HCT116 (cell line): ENCODE measurements around the gene KANK4. TPM values are rescaled to one million over a fixed set of nuclear protein-coding genes. Genes with fewer than 3 reads are reported as not detected.

Experiments
- ATAC-seq: fragments of 200-7000 bp; cut with Tn5 transposase; 2 replicates; pipeline ENCODE4 v1.9.1; 2020; ENCODE audit warnings: mild to moderate bottlenecking, moderate library complexity
- BruUV-seq: library from RNA; stranded (reverse); fragments of 400-500 nt; replicated peaks from 2 replicates; lab custom pipeline; 2021; lab: Mats Ljungman, UMichigan
- CTCF ChIA-PET: fragments of 300-600 bp; sonication (Branson Sonifier 250); formaldehyde crosslinking; loops from one replicate; lab custom pipeline; 2021; ENCODE audit warnings: antibody characterized with exemption; lab: Charles Lee
- POLR2A ChIA-PET: fragments of 300-600, 350-600 bp; sonication (Branson Sonifier 250); formaldehyde crosslinking; loops from one replicate; lab custom pipeline; 2021; ENCODE audit warnings: antibody characterized with exemption; lab: Charles Lee
- RAD21 ChIA-PET, 2 experiments: fragments of 300-600 bp; sonication (Branson Sonifier 250); formaldehyde crosslinking; loops; one replicate each; lab custom pipeline; 2023; ENCODE audit warnings: low total read pairs in 2 of 2; ENCODE audit not compliant: uncharacterized antibody in 2 of 2, unreplicated experiment in 2 of 2, low non-redundant PET in 1 of 2; lab: Charles Lee
- DNase-seq: peaks from one replicate; pipeline ENCODE4 v3.0.0-alpha.2; 2010; ENCODE audit warnings: low read depth, low spot score
- H2AFZ ChIP-seq: fragments of 200-600 bp; shearing (Covaris generic), sonication (generic); 2 replicates; pipeline ENCODE4 v1.6.1; 2017; ENCODE audit warnings: low read depth, mixed run types, mixed read lengths, antibody characterized with exemption, low read length; ENCODE audit not compliant: poor library complexity, severe bottlenecking
- H3K27ac ChIP-seq: 2 replicates; pipeline ENCODE4 v1.5.1; 2012; ENCODE audit warnings: low read depth, low read length
- H3K27me3 ChIP-seq: fragments of 200-600 bp; sonication (generic); 2 replicates; pipeline ENCODE4 v1.6.1; 2016; ENCODE audit warnings: mixed run types, low read length, mixed read lengths; ENCODE audit not compliant: insufficient read depth
- H3K36me3 ChIP-seq, 2 experiments: fragments of 200-500 bp in 1 of 2; fragments of 200-600 bp in 1 of 2; sonication (Bioruptor generic) in 1 of 2; sonication (generic) in 1 of 2; 2 replicates each; pipeline versions ENCODE4 v1.5.1 to v1.6.1; 2014 to 2016; ENCODE audit warnings: low read length in 2 of 2, inconsistent platforms in 1 of 2, mixed read lengths in 1 of 2, mixed run types in 1 of 2; ENCODE audit not compliant: insufficient read depth in 2 of 2, control insufficient read depth in 1 of 2
- H3K4me1 ChIP-seq, 2 experiments: fragments of 200-600 bp in 1 of 2; sonication (generic) in 1 of 2; 2 replicates each; pipeline versions ENCODE4 v1.5.1 to v1.6.1; 2012 to 2017; ENCODE audit warnings: low read length in 2 of 2, inconsistent platforms in 1 of 2, mild to moderate bottlenecking in 1 of 2, mixed read lengths in 1 of 2, mixed run types in 1 of 2, moderate library complexity in 1 of 2; ENCODE audit not compliant: insufficient read depth in 2 of 2, control insufficient read depth in 1 of 2
- H3K4me2 ChIP-seq: fragments of 200-600 bp; sonication (generic); 2 replicates; pipeline ENCODE4 v1.6.1; 2017; ENCODE audit warnings: mixed run types, low read length, mixed read lengths
- H3K4me3 ChIP-seq, 2 experiments: fragments of 200-600 bp in 1 of 2; sonication (generic) in 1 of 2; replicated peaks in 1 of 2; 2 replicates each; pipeline ENCODE4 v1.5.1; 2011 to 2016; ENCODE audit warnings: low read length in 2 of 2, control low read depth in 1 of 2, low read depth in 1 of 2, mild to moderate bottlenecking in 1 of 2, mixed read lengths in 1 of 2, mixed run types in 1 of 2
- H3K79me2 ChIP-seq: fragments of 200-600 bp; sonication (generic); 2 replicates; pipeline ENCODE4 v1.6.1; 2017; ENCODE audit warnings: mild to moderate bottlenecking, mixed run types, low read length, moderate library complexity, mixed read lengths; ENCODE audit not compliant: insufficient read depth
- H3K9ac ChIP-seq: fragments of 200-600 bp; sonication (generic); 2 replicates; pipeline ENCODE4 v1.6.1; 2016; ENCODE audit warnings: low read length, mixed read lengths
- H3K9me2 ChIP-seq: fragments of 200-600 bp; sonication (generic), shearing (Covaris generic); 2 replicates; pipeline ENCODE4 v1.6.1; 2017; ENCODE audit warnings: mixed run types, mild to moderate bottlenecking, moderate library complexity; ENCODE audit not compliant: insufficient read depth
- H3K9me3 ChIP-seq, 2 experiments: fragments of 200-500 bp in 1 of 2; fragments of 200-600 bp in 1 of 2; sonication (Bioruptor generic) in 1 of 2; sonication (generic) in 1 of 2; 2 replicates each; pipeline ENCODE4 v1.6.1; 2014 to 2017; ENCODE audit warnings: low read length in 2 of 2, mixed read lengths in 2 of 2, inconsistent platforms in 1 of 2, low read depth in 1 of 2, mild to moderate bottlenecking in 1 of 2, mixed run types in 1 of 2, moderate library complexity in 1 of 2; ENCODE audit not compliant: control insufficient read depth in 1 of 2, insufficient read depth in 1 of 2
- H4K20me1 ChIP-seq: fragments of 200-600 bp; sonication (generic), shearing (Covaris generic); 2 replicates; pipeline ENCODE4 v1.6.1; 2017; ENCODE audit warnings: mixed run types, mild to moderate bottlenecking, moderate library complexity; ENCODE audit not compliant: insufficient read depth
- EGR1 ChIP-seq: IDR thresholded peaks from 2 replicates; pipeline ENCODE4 v1.6.1; 2012; ENCODE audit warnings: low read depth
- ELF1 ChIP-seq: IDR thresholded peaks from 2 replicates; pipeline ENCODE4 v1.6.1; 2012; ENCODE audit warnings: low read depth, borderline replicate concordance
- EZH2 ChIP-seq: fragments of 200-600 bp; sonication (generic); IDR thresholded peaks from 2 replicates; pipeline ENCODE4 v1.6.1; 2017; ENCODE audit warnings: antibody characterized with exemption, mixed run types
- EZH2phosphoT487 ChIP-seq: fragments of 200-600 bp; IDR thresholded peaks from 2 replicates; pipeline ENCODE4 v1.6.1; 2018; ENCODE audit warnings: antibody characterized with exemption, borderline replicate concordance
- FOSL1 ChIP-seq: IDR thresholded peaks from 2 replicates; pipeline ENCODE4 v1.6.1; 2012; ENCODE audit warnings: low read depth
- JUND ChIP-seq: IDR thresholded peaks from 2 replicates; pipeline ENCODE4 v1.6.1; 2012
- POLR2AphosphoS5 ChIP-seq: IDR thresholded peaks from 2 replicates; pipeline ENCODE4 v1.6.1; 2011; ENCODE audit warnings: mild to moderate bottlenecking, low read depth, low read length, moderate library complexity
- RAD21 ChIP-seq: IDR thresholded peaks from 2 replicates; pipeline ENCODE4 v1.6.1; 2012; ENCODE audit warnings: low read depth, mild to moderate bottlenecking
- REST ChIP-seq: IDR thresholded peaks from 2 replicates; pipeline ENCODE4 v1.6.1; 2012; ENCODE audit warnings: low read depth
- SIN3A ChIP-seq: IDR thresholded peaks from 2 replicates; pipeline ENCODE4 v1.6.1; 2012; ENCODE audit warnings: low read depth
- SRF ChIP-seq: IDR thresholded peaks from 2 replicates; pipeline ENCODE4 v1.6.1; 2012; ENCODE audit warnings: low read depth
- TCF7L2 ChIP-seq: IDR thresholded peaks from 2 replicates; pipeline ENCODE4 v1.7.0; 2011; ENCODE audit warnings: borderline replicate concordance, inconsistent platforms; ENCODE audit not compliant: insufficient read depth, insufficient read length; ENCODE audit errors: extremely low read depth
- YY1 ChIP-seq: IDR thresholded peaks from 2 replicates; pipeline ENCODE4 v1.6.1; 2011; ENCODE audit warnings: low read length, low read depth, moderate library complexity, mild to moderate bottlenecking; ENCODE audit not compliant: insufficient replicate concordance; ENCODE audit errors: extremely low read depth
- ZFX ChIP-seq: fragments of 450-650 bp; IDR thresholded peaks from 2 replicates; pipeline ENCODE4 v1.6.1; 2017
- ZNF274 ChIP-seq: fragments of 200-500 bp; sonication (Bioruptor generic); IDR thresholded peaks from 2 replicates; pipeline ENCODE4 v1.6.1; 2014; ENCODE audit warnings: mild to moderate bottlenecking, low read depth, low read length, inconsistent platforms
- intact Hi-C: fragments of 100-400 bp; cut with micrococcal nuclease; formaldehyde crosslinking; loops from 2 replicates; pipeline ENCODE4 v1.10.0; 2022
- total RNA-seq: library from RNA; stranded (reverse); gene quantifications from one replicate; pipeline ENCODE4 v1.2.1, GENCODE V29; 2021; ENCODE audit not compliant: unreplicated experiment

The KANK4 gene
- total RNA-seq, 1 experiment from 2014 or later, result not detected

- H3K79me2 ChIP-seq, result no peaks in the 10 kb centered on the region
- DNase-seq, result no peak
- H3K9me2 ChIP-seq, result no peaks in the 10 kb centered on the region
- H4K20me1 ChIP-seq, result no peaks in the 10 kb centered on the region
- TF ChIP-seq ZFX, result no peak
- TF ChIP-seq ZNF274, result no peak
- TF ChIP-seq EGR1, result no peak
- no peak for TF ChIP-seq YY1
- TF ChIP-seq ELF1, result no peak
- no peak for TF ChIP-seq RAD21
- TF ChIP-seq FOSL1, result no peak
- no peak for TF ChIP-seq SRF
- TF ChIP-seq REST, result no peak
- no peak for TF ChIP-seq JUND
- no peak for TF ChIP-seq EZH2
- TF ChIP-seq TCF7L2, result no peak
- TF ChIP-seq EZH2phosphoT487, result no peak
- TF ChIP-seq SIN3A, result no peak
- TF ChIP-seq POLR2AphosphoS5, result no peak
- no TSS peak for BruUV-seq
- H3K9ac ChIP-seq, result no peak overlapping the region
- intact Hi-C loops, result loop anchor here (5.0 kb wide), 1 partner anchor 45 kb away; no protein-coding TSS in a partner anchor
- RAD21 ChIA-PET, result no interaction called here
- POLR2A ChIA-PET, result no interaction called here
- H3K27me3 ChIP-seq, result no peaks in the 10 kb centered on the region
- H3K4me2 ChIP-seq, result no peak overlapping the region
- no peak overlapping the region for H3K4me3 ChIP-seq
- CTCF ChIA-PET, result interaction anchor here (0.6 kb wide), 1 partner anchor 48 kb away, joined by 3 read pairs; no protein-coding TSS in a partner anchor
- H2AFZ ChIP-seq, result no peak overlapping the region
- no peak for ATAC-seq
- no peak overlapping the region for H3K27ac ChIP-seq
- no peaks in the 10 kb centered on the region for H3K4me1 ChIP-seq
- no peaks in the 10 kb centered on the region for H3K9me3 ChIP-seq
- no peaks in the 10 kb centered on the region for H3K36me3 ChIP-seq
These were observed 131.7 kb downstream of the KANK4 start for GRCh38 chr1:62187548-62187947.

Other genes with a start within 250 kb of the KANK4 start
- gene L1TD1, start 124.6 kb downstream of the KANK4 start, total RNA-seq, result 0.20 TPM
- 37.8 TPM for gene USP1, start 117.6 kb upstream of the KANK4 start, total RNA-seq